Posterior cingulate gyrus (tissue), 11 donors: ENCODE measurements around the gene SCYGR4.
"Not testable (repeated sequence)": the region's sequence is repeated elsewhere in the genome, so short reads cannot be mapped to it uniquely, and the experiment has no call there.

Experiments
- DNase-seq, 10 donors: peaks; one replicate each; pipeline versions ENCODE4 v3.0.0 to v3.0.0-alpha.2; 2020 to 2021; ENCODE audit warnings: mixed read lengths in 3 of 10
- intact Hi-C: fragments of 100-400 bp; cut with DNase I; formaldehyde crosslinking; loops from one replicate; pipeline ENCODE4 v1.15.1; 2023

The SCYGR4 gene, protein sequence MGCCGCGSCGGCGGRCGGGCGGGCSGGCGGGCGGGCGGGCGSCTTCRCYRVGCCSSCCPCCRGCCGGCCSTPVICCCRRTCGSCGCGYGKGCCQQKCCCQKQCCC

DNA sequence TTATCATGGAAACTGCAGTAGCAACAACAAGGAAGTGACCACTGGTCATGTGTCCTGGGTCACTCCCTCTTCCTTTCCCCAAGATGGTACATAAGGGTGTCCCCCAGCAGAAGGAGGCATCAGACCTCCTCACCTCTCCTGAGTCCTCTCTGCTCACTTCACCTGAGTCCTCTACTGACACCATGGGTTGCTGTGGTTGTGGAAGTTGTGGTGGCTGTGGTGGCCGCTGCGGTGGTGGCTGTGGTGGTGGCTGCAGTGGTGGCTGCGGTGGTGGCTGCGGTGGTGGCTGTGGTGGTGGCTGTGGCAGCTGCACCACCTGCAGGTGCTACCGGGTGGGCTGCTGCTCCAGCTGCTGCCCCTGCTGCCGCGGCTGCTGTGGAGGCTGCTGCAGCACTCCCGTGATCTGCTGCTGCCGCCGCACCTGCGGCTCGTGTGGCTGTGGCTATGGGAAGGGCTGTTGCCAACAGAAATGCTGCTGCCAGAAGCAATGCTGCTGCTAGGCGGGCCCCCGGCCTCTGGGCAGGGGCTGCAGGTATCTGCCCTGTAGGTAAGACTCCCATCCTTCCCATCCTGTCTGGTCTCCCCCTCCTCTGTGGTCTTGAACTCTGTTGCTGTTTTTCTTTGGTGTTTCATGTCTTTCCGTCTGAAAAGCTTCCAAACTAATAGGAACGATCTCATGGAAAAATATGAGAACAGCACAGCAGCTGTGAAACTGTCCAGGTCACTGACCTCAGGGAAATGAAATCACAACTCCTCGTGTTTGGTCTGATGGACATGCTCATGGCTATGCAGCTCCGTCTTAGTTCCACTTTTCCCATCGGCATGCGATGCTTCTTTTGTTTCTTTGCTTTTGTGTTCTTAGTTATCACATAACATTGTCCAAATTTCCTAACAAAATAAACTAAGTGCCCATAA, at the start of gene SCYGR4:
Gene SCYGR4 (plus strand): TSS at position 183 of the 915 bp plus-strand sequence. CDS start 0 bp downstream, at position 183.
- intact Hi-C loops, result no loop called here
- no peak for DNase-seq

DNA sequence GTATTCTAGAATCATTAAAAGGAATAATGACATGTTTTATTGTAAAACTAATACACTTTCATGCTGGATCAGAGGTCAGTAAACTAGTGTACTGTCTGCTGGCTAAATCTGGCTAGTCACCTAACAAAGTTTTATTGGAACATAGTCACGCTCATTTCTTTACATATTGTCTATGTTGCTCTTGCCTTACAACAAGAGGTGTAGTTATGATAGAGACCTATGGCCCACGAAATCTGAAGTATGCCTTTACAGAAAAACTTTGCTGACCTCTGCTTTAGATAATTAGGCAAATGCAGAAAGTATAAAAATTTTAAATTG, 48.5 kb upstream of the SCYGR4 start:
- intact Hi-C loops, result no loop called here
- no peak for DNase-seq

DNA sequence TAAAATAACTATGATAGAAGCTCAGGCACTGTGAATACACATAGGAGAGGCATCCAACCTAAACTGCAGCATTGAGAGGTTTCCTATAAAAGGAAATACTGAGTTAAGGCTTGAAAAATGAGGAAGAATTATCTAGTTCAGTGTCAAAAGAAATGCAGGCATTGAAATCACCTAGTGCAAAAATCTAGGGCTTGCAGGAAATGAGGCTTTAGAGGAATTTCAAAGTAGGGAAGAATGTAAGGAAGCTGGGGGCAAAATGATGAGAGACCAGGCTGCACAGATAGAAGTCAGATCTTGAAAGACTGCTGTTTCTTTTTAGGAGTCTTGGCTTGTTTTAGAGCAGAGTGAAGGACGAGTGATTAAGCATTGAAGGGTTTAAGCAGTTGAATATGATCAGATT, 46.7 kb upstream of the SCYGR4 start:
- intact Hi-C loops, result loop anchor here (10.0 kb wide), 1 partner anchor 96 kb away; the partner anchor contains the start of gene AGFG1
- no peak for DNase-seq

DNA sequence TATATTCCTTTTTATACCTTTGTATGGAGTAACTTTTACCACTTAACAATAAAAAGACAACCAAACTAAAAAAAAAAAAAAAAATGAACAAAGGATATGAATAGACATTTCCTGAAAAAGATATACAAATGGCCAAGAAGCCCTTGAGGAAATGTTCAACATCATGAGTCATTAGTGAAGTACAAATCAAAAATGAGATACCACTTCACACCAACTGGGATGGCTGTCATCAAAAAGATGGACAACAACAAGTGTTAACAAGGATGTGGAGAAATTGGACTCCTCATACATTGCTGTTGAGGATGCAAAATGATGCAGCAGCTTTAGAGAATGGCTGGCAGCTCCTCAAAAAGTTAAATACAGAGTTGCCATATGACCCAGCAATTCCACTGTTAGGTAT, 41.2 kb upstream of the SCYGR4 start:
- no peak for DNase-seq

DNA sequence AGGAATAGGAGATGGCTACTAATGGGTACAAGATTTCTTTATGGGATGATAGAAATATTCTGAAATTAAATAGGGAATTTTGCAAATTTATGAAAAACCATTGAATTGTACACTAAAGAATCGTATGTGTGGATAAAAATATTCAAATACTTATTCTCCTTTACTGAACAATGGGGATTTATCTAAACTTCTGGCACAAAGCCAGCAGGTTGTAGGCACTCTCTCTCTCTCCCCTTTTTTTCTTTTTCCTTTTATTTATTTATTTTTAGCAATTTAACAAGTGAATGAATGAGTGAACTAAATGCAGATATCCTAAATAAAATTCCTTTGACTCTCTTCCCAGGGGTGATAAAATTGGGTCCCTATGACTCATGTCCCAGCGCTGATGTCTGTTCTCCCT, 40.5 kb upstream of the SCYGR4 start:
- no peak for DNase-seq
- intact Hi-C loops, result loop anchor here (10.0 kb wide), 1 partner anchor 102 kb away; the partner anchor contains the start of gene AGFG1

More for the DNA sequence above, 41.2 kb upstream of the SCYGR4 start:
- intact Hi-C loops, result loop anchor here (10.0 kb wide), 1 partner anchor 101 kb away; the partner anchor contains the start of gene AGFG1

DNA sequence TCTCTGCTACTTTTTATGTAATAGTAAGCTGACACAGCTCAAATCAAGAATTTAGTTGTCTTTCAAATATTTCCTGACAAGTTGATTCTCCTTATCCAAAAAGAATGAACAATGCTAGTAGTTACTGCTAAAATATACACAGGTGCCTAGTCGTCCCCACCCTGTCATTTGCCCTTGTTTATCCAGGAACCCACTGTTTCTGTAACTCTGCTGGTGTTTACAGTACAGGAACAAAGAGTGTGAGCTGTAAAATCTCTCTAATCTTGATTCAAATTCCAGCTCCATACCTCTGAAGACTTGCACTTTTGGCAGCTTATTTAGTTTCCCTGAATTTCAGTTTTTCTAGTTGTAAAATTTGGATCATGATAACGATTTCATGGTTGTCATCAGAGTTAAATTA, 39.7 kb upstream of the SCYGR4 start:
- no peak for DNase-seq
- intact Hi-C loops, result loop anchor here (10.0 kb wide), 1 partner anchor 103 kb away; the partner anchor contains the start of gene AGFG1

DNA sequence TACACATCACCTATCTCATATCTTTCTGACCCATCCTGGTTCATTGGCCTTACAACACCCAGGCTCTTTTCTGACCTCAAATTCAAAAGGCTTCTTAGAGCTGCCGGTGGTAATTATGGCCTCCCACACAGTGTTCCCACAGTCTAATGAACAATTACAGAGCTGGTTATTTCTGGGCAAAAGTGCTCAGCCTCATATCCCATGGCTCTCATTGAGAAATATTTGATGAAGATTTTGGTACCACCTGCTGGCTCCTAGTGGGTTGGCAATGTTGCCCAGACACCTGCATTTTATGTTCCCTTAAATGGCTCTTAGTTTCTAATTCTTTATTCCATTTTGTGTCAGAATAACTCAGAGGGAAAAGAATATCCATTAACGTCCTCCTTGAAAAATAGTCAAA, 38.7 kb upstream of the SCYGR4 start:
- DNase-seq, result no peak
- intact Hi-C loops, result loop anchor here (10.0 kb wide), 1 partner anchor 104 kb away; the partner anchor contains the start of gene AGFG1

DNA sequence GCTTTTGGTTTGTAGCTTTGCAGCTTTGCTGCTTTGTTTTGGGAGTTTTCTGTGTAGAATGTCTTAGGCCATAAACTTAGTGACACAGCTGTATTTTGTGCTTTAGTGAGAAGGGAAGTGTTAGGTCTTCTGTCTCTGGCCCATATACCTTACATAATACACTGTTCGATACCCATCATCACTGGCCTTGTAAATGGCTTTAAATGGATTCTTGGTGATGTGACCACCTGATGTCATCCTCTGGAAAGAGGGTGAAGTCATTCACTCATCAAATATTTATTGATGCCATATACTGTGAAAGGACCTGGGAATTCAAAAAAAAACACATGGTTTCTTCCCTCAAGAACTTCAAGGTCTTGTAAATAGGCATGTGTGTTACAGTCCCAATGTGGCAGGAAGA, 37.5 kb upstream of the SCYGR4 start:
- DNase-seq, result no peak
- intact Hi-C loops, result loop anchor here (10.0 kb wide), 1 partner anchor 105 kb away; the partner anchor contains the start of gene AGFG1

DNA sequence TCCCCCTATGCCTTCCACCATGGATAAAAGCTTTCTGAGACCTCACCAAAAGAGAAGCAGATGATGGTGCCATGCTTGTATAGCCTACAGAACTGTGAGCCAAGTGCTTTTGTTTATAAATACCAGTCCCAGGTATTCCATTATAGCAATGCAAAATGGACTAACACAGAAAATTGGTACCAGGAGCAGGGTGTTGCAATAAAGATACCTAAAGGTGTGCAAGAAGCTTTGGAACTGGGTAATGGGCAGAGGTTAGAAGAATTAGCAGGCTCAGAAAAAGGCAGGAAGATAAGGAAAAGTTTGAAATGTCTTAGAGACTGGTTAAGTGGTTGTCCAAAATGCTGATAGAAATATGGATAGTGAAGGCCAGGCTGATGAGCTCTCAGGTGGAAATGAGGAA, 34.9 kb upstream of the SCYGR4 start:
- no peak for DNase-seq
- intact Hi-C loops, result no loop called here

DNA sequence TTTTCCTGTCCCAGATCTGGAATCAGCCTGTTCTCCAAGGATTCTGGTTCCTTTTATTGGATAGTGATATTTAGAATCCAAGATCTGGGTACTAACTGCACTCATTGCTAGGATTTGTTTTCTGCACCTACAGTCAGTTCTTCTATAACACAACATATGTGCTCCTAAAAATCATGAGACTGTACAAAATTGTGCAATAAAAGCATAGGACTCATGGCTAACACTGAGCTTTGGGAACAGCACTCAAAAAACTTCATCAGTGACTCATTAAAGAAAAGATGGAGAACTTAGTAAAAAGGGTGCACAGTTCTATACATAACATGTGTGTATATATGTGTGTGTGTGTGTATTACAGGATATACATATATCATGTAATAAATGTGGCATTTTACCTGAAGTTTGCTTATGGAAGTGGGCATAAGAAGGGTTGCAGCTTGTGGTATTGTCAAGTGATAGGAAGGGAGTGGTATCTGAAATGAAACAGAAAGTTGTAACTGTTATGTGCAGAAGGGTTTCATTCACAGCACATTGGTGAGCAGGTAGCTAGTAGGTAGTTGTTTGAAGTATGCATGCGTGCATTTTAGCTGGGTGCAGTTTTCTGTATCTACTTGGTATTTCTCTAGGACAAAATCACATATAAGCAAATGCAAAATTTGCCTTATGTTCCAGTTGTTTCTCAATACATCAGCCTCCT, 24.5 kb upstream of the SCYGR4 start:
- intact Hi-C loops, result no loop called here
- DNase-seq, result no peak

DNA sequence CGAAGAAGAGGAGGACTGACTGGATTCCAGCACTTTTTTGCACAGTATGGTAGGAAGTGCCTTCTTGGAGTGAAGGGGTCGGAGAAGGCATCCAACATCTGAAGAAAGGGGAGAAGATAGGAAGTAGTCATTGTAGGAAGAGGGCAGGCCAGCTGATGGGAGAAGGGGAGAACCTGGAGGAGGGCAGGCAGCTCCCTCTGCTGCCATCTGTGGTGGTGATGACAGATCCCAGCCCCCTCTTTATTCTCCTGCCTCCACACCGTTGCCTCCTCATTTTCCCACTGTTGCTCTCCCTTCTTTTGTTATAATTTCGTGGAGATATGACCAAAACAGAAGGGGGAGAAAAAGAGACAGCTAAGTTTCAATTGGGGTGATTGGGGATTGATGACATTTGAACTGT, 21.5 kb upstream of the SCYGR4 start:
- DNase-seq, result no peak
- intact Hi-C loops, result no loop called here

DNA sequence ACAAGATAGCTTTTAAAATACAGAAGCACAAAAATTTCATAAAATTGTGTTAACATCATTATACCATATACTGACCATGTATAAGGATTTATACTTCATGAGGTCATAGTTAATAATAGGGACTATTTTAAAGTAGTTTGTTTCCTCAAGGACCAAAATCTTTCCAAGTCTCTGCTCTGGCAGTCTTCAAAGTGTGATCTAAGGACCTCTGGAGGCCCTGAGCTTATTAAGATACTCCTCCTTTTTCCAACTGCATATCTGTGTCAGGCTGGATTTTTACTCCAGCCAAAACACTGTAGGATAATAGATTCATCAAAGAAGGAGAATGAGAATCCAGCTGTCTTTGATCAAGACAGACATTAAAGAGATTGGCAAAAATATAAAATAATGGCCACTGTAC, 20.3 kb upstream of the SCYGR4 start:
- DNase-seq, result no peak
- intact Hi-C loops, result no loop called here

DNA sequence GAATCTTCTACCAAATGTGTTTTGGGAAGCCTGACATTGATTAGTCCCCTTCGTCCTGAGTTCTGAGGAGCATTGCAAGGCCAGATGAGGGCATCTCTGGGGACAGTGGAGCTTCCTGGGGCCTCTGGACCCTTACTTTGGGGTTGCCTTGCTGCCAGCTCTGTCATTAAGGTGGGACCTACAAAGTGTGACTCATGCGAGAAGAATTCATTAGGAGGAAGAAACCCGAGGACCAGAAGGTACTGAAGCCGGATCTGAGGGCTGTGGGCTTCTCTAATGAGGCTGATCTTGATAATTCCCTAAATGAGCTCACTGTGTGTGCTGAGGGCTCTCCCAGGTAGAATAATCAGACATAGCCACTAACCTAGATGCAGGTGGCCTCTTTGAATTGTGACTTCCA, 19.3 kb upstream of the SCYGR4 start:
- intact Hi-C loops, result no loop called here
- no peak for DNase-seq

DNA sequence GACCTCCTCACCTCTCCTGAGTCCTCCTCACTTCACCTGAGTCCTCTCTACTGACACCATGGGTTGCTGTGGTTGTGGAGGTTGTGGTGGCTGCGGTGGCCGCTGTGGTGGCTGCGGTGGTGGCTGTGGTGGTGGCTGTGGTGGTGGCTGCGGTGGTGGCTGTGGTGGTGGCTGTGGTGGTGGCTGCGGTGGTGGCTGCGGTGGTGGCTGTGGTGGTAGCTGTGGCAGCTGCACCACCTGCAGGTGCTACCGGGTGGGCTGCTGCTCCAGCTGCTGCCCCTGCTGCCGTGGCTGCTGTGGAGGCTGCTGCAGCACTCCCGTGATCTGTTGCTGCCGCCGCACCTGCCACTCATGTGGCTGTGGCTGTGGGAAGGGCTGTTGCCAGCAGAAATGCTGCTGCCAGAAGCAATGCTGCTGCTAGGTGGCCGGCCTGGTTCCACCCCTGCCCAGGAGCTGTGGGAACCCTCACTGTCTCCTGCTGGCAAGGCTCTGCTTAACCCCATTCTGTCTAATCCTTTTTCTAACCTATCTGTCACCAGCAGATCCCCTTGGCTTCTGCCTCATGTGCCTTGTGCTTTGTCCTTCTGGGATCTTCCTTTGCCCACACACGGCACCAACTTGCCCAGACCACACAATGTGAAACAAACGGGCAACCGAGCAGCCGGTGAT, 18.3 kb upstream of the SCYGR4 start, which contains the start of gene SCYGR2:
Gene SCYGR2 (plus strand): TSS at position 59 of the 669 bp plus-strand sequence. CDS start 0 bp downstream, at position 59.
- intact Hi-C loops, DNase-seq: not testable (repeated sequence)

DNA sequence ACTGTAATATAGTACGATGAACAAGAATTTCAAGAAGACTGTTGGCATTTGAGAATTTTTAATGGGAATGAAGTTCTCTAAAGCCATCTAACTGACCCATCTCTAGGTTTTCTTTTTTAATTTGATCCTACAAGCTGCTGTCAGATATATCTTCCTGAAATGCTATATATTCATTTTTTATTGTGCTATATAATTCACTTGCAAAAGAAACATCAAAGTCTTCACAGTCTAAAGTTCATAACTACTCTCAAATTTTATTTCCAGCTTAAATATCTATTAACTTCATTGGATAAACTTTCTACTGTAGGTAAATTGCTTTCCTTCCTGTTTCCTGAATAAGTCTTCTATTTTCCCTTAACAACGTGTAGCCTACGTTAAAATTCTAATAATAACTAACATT, 14.9 kb upstream of the SCYGR4 start:
- intact Hi-C loops, result no loop called here
- DNase-seq, result no peak

DNA sequence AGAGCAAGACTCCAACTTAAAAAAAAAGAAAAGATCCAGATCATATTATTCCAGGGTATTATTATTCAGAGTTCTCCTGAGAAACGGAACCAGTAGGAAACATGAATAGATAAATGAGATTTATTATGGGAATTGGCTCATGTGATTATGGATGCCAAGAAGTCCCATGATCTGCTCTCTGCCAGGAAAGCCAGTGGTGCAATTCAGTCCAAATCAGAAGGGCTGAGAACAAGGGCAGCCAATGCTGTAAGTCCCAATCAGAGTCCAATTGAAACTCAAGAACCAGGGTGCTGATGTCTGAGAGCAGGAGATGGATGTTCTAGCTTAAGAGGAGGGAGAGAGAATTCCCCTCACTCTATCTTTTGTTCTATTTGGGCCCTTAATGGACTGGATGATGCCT, 10.8 kb upstream of the SCYGR4 start:
- no peak for DNase-seq
- intact Hi-C loops, result no loop called here

DNA sequence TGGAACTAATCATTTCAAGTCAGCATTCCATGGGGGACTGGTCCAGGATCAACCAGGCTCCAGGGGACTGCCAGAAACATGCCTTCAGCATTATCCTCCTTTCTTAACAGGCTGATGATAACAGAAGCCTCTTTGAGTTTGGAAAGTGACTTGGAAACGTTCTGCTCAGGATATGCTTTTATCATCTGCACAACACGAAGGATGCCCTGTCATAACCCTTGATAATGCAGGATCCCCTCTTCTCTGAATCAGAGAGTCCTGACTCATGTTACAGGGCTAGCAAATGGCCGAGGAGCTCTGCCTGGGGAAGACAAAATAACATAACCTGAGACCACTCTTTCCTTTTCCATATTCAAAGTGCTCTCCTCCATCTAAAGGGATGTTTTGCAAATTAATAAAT, 9.4 kb upstream of the SCYGR4 start:
- DNase-seq, result no peak
- intact Hi-C loops, result no loop called here

DNA sequence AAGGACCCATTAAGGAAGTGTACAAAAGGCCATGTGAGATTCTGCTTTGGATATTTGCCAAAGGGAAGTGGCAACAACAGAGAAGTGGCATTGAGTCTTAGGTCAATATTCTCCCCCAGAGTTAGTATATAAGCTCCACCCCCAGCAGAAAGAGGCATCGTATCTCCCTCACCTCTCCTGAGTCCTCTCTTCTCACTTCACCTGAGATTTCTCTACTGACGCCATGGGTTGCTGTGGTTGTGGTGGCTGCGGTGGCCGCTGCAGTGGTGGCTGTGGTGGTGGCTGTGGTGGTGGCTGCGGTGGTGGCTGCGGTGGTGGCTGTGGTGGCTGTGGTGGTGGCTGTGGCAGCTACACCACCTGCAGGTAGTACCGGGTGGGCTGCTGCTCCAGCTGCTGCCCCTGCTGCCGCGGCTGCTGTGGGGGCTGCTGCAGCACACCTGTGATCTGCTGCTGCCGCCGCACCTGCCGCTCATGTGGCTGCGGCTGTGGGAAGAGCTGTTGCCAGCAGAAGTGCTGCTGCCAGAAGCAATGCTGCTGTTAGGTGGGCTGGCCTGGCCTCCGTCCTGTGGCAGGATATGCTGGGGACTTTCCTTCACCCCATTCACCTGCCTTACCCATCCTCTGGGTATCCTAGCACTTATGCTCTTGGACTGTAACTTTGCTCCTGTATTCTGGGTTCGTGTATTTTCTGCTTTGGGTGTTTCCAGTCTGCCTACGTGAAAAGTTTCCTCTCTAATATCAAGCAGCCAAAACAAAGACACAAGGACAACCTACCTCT, 8.5 kb upstream of the SCYGR4 start:
- intact Hi-C loops, result no loop called here
- DNase-seq, result no peak

DNA sequence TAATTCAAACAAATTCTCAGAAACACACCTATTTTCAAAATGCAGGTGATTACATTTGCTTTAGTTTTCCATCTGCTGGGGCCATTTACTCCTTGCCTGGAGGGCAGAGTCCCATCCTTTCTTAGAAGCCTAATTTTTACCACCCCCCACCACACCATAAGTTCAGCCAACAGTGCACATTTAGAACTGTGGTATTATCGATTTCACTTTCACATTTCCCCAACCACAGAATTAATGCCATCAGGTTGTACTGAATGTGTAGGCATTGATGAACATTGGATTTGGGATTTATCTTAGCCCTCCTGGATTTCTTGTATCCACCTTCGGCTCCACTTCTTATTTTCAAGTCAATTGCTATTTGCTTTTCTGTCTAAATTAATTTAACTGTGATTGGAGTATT, 7.2 kb upstream of the SCYGR4 start:
- intact Hi-C loops, result no loop called here
- no peak for DNase-seq
